Calu3 (cell line): ENCODE measurements around the gene SCN1A. TPM values are rescaled to one million over a fixed set of nuclear protein-coding genes. Genes with fewer than 3 reads are reported as not detected.
"Not testable (repeated sequence)": the region's sequence is repeated elsewhere in the genome, so short reads cannot be mapped to it uniquely, and the experiment has no call there.

Experiments
- BruUV-seq: library from RNA; stranded (reverse); fragments of 400-500 nt; replicated peaks from 2 replicates; lab custom pipeline; 2021; lab: Mats Ljungman, UMichigan
- CTCF ChIA-PET: fragments of 300-600 bp; sonication (Branson Sonifier 250); formaldehyde crosslinking; loops from one replicate; lab custom pipeline; 2022; ENCODE audit warnings: antibody characterized with exemption; lab: Charles Lee
- DNase-seq: peaks from one replicate; pipeline ENCODE4 v3.0.0; 2022
- H3K27ac Mint-ChIP-seq: one replicate; pipeline ENCODE4 v1.8.0; 2022; ENCODE audit warnings: mixed read lengths; ENCODE audit not compliant: unreplicated experiment
- H3K27me3 Mint-ChIP-seq: one replicate; pipeline ENCODE4 v1.8.0; 2022; ENCODE audit warnings: mixed read lengths; ENCODE audit not compliant: unreplicated experiment
- H3K36me3 Mint-ChIP-seq: one replicate; pipeline ENCODE4 v1.8.0; 2022; ENCODE audit warnings: mild to moderate bottlenecking, moderate library complexity, mixed read lengths; ENCODE audit not compliant: insufficient read depth, unreplicated experiment
- H3K4me1 Mint-ChIP-seq: one replicate; pipeline ENCODE4 v1.8.0; 2022; ENCODE audit warnings: mild to moderate bottlenecking, low read depth, mixed read lengths; ENCODE audit not compliant: unreplicated experiment
- H3K4me3 Mint-ChIP-seq: one replicate; pipeline ENCODE4 v1.8.0; 2022; ENCODE audit warnings: mild to moderate bottlenecking, low read depth, moderate library complexity, mixed read lengths; ENCODE audit not compliant: unreplicated experiment
- H3K9me3 Mint-ChIP-seq: one replicate; pipeline ENCODE4 v1.8.0; 2022; ENCODE audit warnings: low read depth, mixed read lengths; ENCODE audit not compliant: unreplicated experiment
- intact Hi-C: fragments of 100-400 bp; cut with micrococcal nuclease; formaldehyde crosslinking; loops from one replicate; pipeline ENCODE4 v1.10.0; 2022; ENCODE audit not compliant: unreplicated experiment
- total RNA-seq: library from RNA; stranded (reverse); gene quantifications from 2 replicates; pipeline ENCODE4 v1.2.3, GENCODE V29; 2022
- TF ChIP-seq, protein P1 (sequence below): fragments of 200-600 bp; IDR thresholded peaks from one replicate; pipeline ENCODE4 v1.8.0; 2022; ENCODE audit warnings: antibody characterized with exemption; ENCODE audit not compliant: unreplicated experiment

SCN1A gene
- total RNA-seq, 1 experiment from 2014 or later, result not detected

DNA sequence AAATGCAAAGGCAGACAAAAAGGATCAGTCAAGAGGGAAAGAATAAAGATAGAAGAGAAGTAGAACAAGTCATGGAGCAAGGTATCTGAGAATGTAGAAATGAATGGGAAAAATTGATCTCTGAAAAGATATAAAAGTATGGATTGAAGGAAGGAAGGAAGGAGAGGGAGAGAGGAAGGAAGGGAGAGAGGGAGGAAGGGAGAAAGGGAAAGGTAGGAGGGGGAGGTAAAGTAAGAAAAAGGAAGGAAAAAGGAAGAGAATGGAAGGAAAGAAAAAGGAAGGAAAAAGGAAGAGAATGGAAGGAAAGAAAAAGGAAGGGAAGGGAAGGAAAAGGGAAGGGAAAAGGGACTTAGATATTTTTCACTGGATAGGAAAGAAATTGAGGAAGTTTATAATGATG lies 142.7 kb downstream of the SCN1A start:
- H3K4me3 Mint-ChIP-seq, result no peak overlapping the region
- no peaks in the 10 kb centered on the region for H3K9me3 Mint-ChIP-seq
- BruUV-seq, result no TSS peak
- DNase-seq, result no peak
- TF ChIP-seq, protein P1, sequence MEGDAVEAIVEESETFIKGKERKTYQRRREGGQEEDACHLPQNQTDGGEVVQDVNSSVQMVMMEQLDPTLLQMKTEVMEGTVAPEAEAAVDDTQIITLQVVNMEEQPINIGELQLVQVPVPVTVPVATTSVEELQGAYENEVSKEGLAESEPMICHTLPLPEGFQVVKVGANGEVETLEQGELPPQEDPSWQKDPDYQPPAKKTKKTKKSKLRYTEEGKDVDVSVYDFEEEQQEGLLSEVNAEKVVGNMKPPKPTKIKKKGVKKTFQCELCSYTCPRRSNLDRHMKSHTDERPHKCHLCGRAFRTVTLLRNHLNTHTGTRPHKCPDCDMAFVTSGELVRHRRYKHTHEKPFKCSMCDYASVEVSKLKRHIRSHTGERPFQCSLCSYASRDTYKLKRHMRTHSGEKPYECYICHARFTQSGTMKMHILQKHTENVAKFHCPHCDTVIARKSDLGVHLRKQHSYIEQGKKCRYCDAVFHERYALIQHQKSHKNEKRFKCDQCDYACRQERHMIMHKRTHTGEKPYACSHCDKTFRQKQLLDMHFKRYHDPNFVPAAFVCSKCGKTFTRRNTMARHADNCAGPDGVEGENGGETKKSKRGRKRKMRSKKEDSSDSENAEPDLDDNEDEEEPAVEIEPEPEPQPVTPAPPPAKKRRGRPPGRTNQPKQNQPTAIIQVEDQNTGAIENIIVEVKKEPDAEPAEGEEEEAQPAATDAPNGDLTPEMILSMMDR, result no peak
- H3K27ac Mint-ChIP-seq, result no peak overlapping the region
- CTCF ChIA-PET, result no interaction called here
- no peaks in the 10 kb centered on the region for H3K4me1 Mint-ChIP-seq
- intact Hi-C loops, result no loop called here
- H3K36me3 Mint-ChIP-seq, result no peaks in the 10 kb centered on the region
- no peaks in the 10 kb centered on the region for H3K27me3 Mint-ChIP-seq

DNA sequence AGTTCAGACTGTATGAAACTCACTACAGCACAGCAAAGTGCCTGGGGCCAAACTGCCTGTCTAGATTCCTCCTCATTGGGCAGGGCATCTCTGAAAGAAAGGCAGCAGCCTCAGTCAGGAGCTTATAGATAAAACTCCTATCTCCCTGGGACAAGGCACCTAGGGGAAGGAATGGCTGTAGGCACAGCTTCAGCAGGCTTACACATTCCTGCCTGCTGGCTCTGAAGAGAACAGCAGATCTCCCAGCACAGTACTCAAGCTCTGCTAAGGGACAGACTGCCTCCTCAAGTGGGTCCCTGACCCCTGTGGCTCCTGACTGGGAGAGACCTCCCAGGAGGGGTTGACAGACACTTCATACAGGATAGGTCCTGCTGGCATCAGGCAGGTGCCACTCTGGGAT lies 155.7 kb downstream of the SCN1A start:
- H3K27ac Mint-ChIP-seq, CTCF ChIA-PET, H3K9me3 Mint-ChIP-seq, DNase-seq, H3K4me3 Mint-ChIP-seq, BruUV-seq, H3K27me3 Mint-ChIP-seq, H3K36me3 Mint-ChIP-seq, intact Hi-C loops: not testable (repeated sequence)
- H3K4me1 Mint-ChIP-seq, result peaks cover 10% of the 10 kb centered on the region

DNA sequence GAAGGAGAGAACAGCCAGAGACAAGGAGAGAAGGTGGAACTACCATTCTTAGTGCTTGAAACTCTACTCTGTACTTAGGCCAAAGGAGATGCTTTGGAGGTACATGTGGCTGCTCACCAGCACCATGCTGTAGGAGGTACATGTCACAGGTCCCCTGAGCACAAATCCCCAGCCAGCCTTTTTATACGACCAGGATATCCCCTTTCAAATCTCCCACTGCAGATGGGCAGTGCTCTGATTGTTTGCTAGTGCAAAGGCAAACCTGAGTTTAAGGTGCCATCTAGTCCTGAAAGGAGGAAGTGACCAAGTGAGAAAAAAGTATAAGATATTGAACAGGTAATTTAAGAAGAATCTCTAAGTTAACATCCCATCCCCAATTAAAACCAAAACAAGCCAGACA lies 157.2 kb downstream of the SCN1A start:
- no peak for DNase-seq
- Mint-ChIP-seq H3K4me1 (peaks cover 10% of the 10 kb centered on the region), H3K9me3 (peaks cover 6% of the 10 kb centered on the region), H3K27me3 (no peaks in the 10 kb centered on the region), H3K36me3 (no peaks in the 10 kb centered on the region), H3K27ac (no peak overlapping the region), H3K4me3 (no peak overlapping the region)
- no TSS peak for BruUV-seq
- intact Hi-C loops, result no loop called here
- CTCF ChIA-PET, result interaction anchor here (1.0 kb wide), 1 partner anchor 17 kb away, joined by 3 read pairs; the partner anchor contains the start of gene TTC21B
- TF ChIP-seq, protein P1, result no peak

- Mint-ChIP-seq H3K4me1 (peaks cover 10% of the 10 kb centered on the region), H3K27ac (no peak overlapping the region), H3K4me3 (no peak overlapping the region), H3K27me3 (no peaks in the 10 kb centered on the region), H3K9me3 (peaks cover 6% of the 10 kb centered on the region), H3K36me3 (no peaks in the 10 kb centered on the region)
- DNase-seq, result no peak
- CTCF ChIA-PET, result no interaction called here
- BruUV-seq, result no TSS peak
- intact Hi-C loops, result no loop called here
- TF ChIP-seq, protein P1, result no peak
These were observed 158.6 kb downstream of the SCN1A start for GRCh38 chr2:165969227-165969626.

GRCh38 chr2:165967746-165968145 lies 160.1 kb downstream of the SCN1A start:
- no peak overlapping the region for H3K4me3 Mint-ChIP-seq
- H3K27me3 Mint-ChIP-seq, result no peaks in the 10 kb centered on the region
- no peaks in the 10 kb centered on the region for H3K36me3 Mint-ChIP-seq
- DNase-seq, result no peak
- intact Hi-C loops, result no loop called here
- TF ChIP-seq, protein P1, result no peak
- CTCF ChIA-PET, result no interaction called here
- BruUV-seq, result no TSS peak
- no peak overlapping the region for H3K27ac Mint-ChIP-seq
- H3K4me1 Mint-ChIP-seq, result peaks cover 5% of the 10 kb centered on the region
- no peaks in the 10 kb centered on the region for H3K9me3 Mint-ChIP-seq
